Activated CD4-positive, alpha-beta T cell treated with anti-CD3 and anti-CD28 coated beads, Interleukin-2, amount 10 ng/mL, durations not matched to agents 7 days and 5 days (primary cell): Measurements from ENCODE around the gene MAPK10. TPM values are rescaled to one million over a fixed set of nuclear protein-coding genes. Genes with fewer than 3 reads are reported as not detected.

Experiments used
- CTCF ChIA-PET: fragments of 350-600 bp; sonication (Branson Sonifier 250); formaldehyde crosslinking; loops from one replicate; lab custom pipeline; 2021; ENCODE audit warnings: antibody characterized with exemption; lab: Charles Lee
- POLR2A ChIA-PET: fragments of 350-600 bp; sonication (Branson Sonifier 250); formaldehyde crosslinking; loops from one replicate; lab custom pipeline; 2021; ENCODE audit warnings: antibody characterized with exemption; lab: Charles Lee
- DNase-seq: peaks from one replicate; pipeline ENCODE4 v3.0.0-alpha.2; 2020
- H3K27ac Mint-ChIP-seq: one replicate; pipeline ENCODE4 v1.8.0; 2021; ENCODE audit warnings: mild to moderate bottlenecking, moderate library complexity, mixed read lengths
- H3K27me3 Mint-ChIP-seq: one replicate; pipeline ENCODE4 v1.8.0; 2021; ENCODE audit warnings: mixed read lengths
- H3K36me3 Mint-ChIP-seq: one replicate; pipeline ENCODE4 v1.8.0; 2021; ENCODE audit warnings: low read depth, mixed read lengths
- H3K4me1 Mint-ChIP-seq: one replicate; pipeline ENCODE4 v1.8.0; 2021; ENCODE audit warnings: mixed read lengths
- H3K4me3 Mint-ChIP-seq: one replicate; pipeline ENCODE4 v1.8.0; 2021; ENCODE audit warnings: mild to moderate bottlenecking, moderate library complexity, mixed read lengths
- H3K9me3 Mint-ChIP-seq: one replicate; pipeline ENCODE4 v1.8.0; 2021; ENCODE audit warnings: mixed read lengths
- total RNA-seq, 2 experiments: library from RNA; stranded (reverse); gene quantifications; one replicate each; pipeline ENCODE4 v1.2.3, GENCODE V29; 2021

The MAPK10 gene
- total RNA-seq, 2 experiments from 2014 or later, result not detected

GRCh38 chr4:86132468-86132867 is 227.4 kb downstream of the MAPK10 start:
- POLR2A ChIA-PET, result no interaction called here

GRCh38 chr4:86131456-86131855 is 228.4 kb downstream of the MAPK10 start:
- POLR2A ChIA-PET, result no interaction called here
- CTCF ChIA-PET, result no interaction called here
- no peak overlapping the region for H3K27ac Mint-ChIP-seq
- H3K9me3 Mint-ChIP-seq, result no peaks in the 10 kb centered on the region
- DNase-seq, result no peak
- H3K4me3 Mint-ChIP-seq, result no peak overlapping the region
- H3K4me1 Mint-ChIP-seq, result no peaks in the 10 kb centered on the region
- H3K36me3 Mint-ChIP-seq, result no peaks in the 10 kb centered on the region
- H3K27me3 Mint-ChIP-seq, result no peaks in the 10 kb centered on the region

More at GRCh38 chr4:86132468-86132867, 227.4 kb downstream of the MAPK10 start:
- Mint-ChIP-seq H3K27me3 (no peaks in the 10 kb centered on the region), H3K36me3 (no peaks in the 10 kb centered on the region), H3K27ac (no peak overlapping the region), H3K4me3 (no peak overlapping the region), H3K9me3 (no peaks in the 10 kb centered on the region), H3K4me1 (no peaks in the 10 kb centered on the region)
- DNase-seq, result no peak
- CTCF ChIA-PET, result no interaction called here

GRCh38 chr4:86130160-86130933 is 229.5 kb downstream of the MAPK10 start:
- Mint-ChIP-seq H3K27ac (no peak overlapping the region), H3K27me3 (no peaks in the 10 kb centered on the region), H3K4me3 (no peak overlapping the region), H3K9me3 (no peaks in the 10 kb centered on the region), H3K36me3 (no peaks in the 10 kb centered on the region), H3K4me1 (no peaks in the 10 kb centered on the region)
- ChIA-PET POLR2A (no interaction called here), CTCF (no interaction called here)
- DNase-seq, result no peak

GRCh38 chr4:86129546-86129945 is 230.3 kb downstream of the MAPK10 start:
- Mint-ChIP-seq H3K4me1 (no peaks in the 10 kb centered on the region), H3K4me3 (no peak overlapping the region), H3K9me3 (no peaks in the 10 kb centered on the region), H3K27ac (no peak overlapping the region), H3K27me3 (no peaks in the 10 kb centered on the region), H3K36me3 (no peaks in the 10 kb centered on the region)
- CTCF ChIA-PET, result no interaction called here
- no peak for DNase-seq
- POLR2A ChIA-PET, result no interaction called here

DNA sequence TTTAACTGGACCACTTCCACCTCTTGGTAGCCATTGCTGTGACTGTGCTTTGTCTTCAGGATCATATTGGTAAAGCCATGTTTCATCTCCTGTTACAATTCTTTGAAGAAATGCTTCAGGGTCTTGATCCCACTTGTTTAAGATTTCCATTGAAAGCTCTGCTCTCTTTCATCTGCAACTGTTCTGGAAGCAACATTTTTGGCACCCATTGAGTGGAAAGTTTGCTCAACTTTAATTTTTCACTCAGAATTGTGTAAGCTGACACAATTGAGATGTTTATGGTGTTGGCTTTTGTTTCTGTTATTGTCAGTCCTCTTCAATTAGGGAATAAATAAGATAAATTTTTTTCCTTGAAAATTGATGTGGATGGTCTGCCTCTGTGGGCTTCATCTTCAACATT is 237.4 kb downstream of the MAPK10 start:
- H3K4me1 Mint-ChIP-seq, result no peaks in the 10 kb centered on the region
- no peaks in the 10 kb centered on the region for H3K9me3 Mint-ChIP-seq
- no peak overlapping the region for H3K27ac Mint-ChIP-seq
- H3K27me3 Mint-ChIP-seq, result no peaks in the 10 kb centered on the region
- no peaks in the 10 kb centered on the region for H3K36me3 Mint-ChIP-seq
- H3K4me3 Mint-ChIP-seq, result no peak overlapping the region
- POLR2A ChIA-PET, result no interaction called here
- no peak for DNase-seq
- CTCF ChIA-PET, result no interaction called here

- Mint-ChIP-seq H3K4me1 (no peaks in the 10 kb centered on the region), H3K27ac (no peak overlapping the region), H3K36me3 (no peaks in the 10 kb centered on the region), H3K27me3 (no peaks in the 10 kb centered on the region), H3K9me3 (no peaks in the 10 kb centered on the region), H3K4me3 (no peak overlapping the region)
- ChIA-PET CTCF (no interaction called here), POLR2A (no interaction called here)
- no peak for DNase-seq
These were observed 241.1 kb downstream of the MAPK10 start for GRCh38 chr4:86118711-86119110.

- POLR2A ChIA-PET, result no interaction called here
- DNase-seq, result no peak
- no peak overlapping the region for H3K4me3 Mint-ChIP-seq
These were observed 242.0 kb downstream of the MAPK10 start for GRCh38 chr4:86117705-86118302.

DNA sequence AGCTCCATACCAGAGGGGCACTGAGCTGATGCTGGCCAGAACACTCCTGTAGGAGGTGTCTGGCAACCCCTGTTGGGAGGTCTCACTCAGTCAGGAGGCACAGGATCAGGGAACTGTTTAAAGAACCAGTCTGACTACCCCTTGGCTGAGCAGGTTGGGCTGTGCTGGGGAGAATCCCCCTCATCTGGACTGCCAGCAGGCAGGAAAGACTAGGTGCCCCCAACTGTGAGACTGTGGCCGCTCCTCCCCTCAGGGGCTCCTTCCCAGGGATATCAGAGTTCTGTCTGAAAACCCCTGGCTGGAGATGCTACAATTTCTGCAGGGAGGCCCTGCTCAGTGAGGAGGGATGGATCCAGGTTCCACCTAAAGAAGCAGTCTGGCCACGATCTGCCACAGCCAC is 245.3 kb downstream of the MAPK10 start:
- CTCF ChIA-PET, result no interaction called here
- Mint-ChIP-seq H3K27me3 (no peaks in the 10 kb centered on the region), H3K36me3 (no peaks in the 10 kb centered on the region)

More at GRCh38 chr4:86117705-86118302, 242.0 kb downstream of the MAPK10 start:
- Mint-ChIP-seq H3K27ac (no peak overlapping the region), H3K9me3 (no peaks in the 10 kb centered on the region), H3K4me1 (no peaks in the 10 kb centered on the region), H3K27me3 (no peaks in the 10 kb centered on the region), H3K36me3 (no peaks in the 10 kb centered on the region)
- CTCF ChIA-PET, result no interaction called here

GRCh38 chr4:86108834-86109233 is 251.0 kb downstream of the MAPK10 start:
- ChIA-PET CTCF (no interaction called here), POLR2A (no interaction called here)

More for the DNA sequence above, 245.3 kb downstream of the MAPK10 start:
- Mint-ChIP-seq H3K4me1 (no peaks in the 10 kb centered on the region), H3K9me3 (no peaks in the 10 kb centered on the region), H3K4me3 (no peak overlapping the region), H3K27ac (no peak overlapping the region)
- DNase-seq, result no peak
- POLR2A ChIA-PET, result no interaction called here

GRCh38 chr4:86108137-86108536 is 251.7 kb downstream of the MAPK10 start:
- H3K36me3 Mint-ChIP-seq, result no peaks in the 10 kb centered on the region
- H3K27me3 Mint-ChIP-seq, result peaks cover 2% of the 10 kb centered on the region
- H3K27ac Mint-ChIP-seq, result no peak overlapping the region
- no peaks in the 10 kb centered on the region for H3K9me3 Mint-ChIP-seq
- no peak for DNase-seq
- H3K4me3 Mint-ChIP-seq, result no peak overlapping the region
- POLR2A ChIA-PET, result no interaction called here
- CTCF ChIA-PET, result interaction anchor here (1.2 kb wide), 1 partner anchor 12 kb away, joined by 3 read pairs; no protein-coding TSS in a partner anchor
- H3K4me1 Mint-ChIP-seq, result no peaks in the 10 kb centered on the region

More at GRCh38 chr4:86108834-86109233, 251.0 kb downstream of the MAPK10 start:
- Mint-ChIP-seq H3K4me3 (no peak overlapping the region), H3K4me1 (no peaks in the 10 kb centered on the region), H3K27ac (no peak overlapping the region), H3K27me3 (peaks cover 2% of the 10 kb centered on the region), H3K9me3 (no peaks in the 10 kb centered on the region), H3K36me3 (no peaks in the 10 kb centered on the region)
- no peak for DNase-seq

GRCh38 chr4:86107112-86107511 is 252.7 kb downstream of the MAPK10 start:
- Mint-ChIP-seq H3K9me3 (no peaks in the 10 kb centered on the region), H3K27ac (no peak overlapping the region), H3K4me1 (no peaks in the 10 kb centered on the region), H3K27me3 (peaks cover 2% of the 10 kb centered on the region), H3K36me3 (no peaks in the 10 kb centered on the region), H3K4me3 (no peak overlapping the region)
- no peak for DNase-seq
- ChIA-PET CTCF (no interaction called here), POLR2A (no interaction called here)

GRCh38 chr4:86106475-86106874 is 253.4 kb downstream of the MAPK10 start:
- Mint-ChIP-seq H3K27me3 (peaks cover 2% of the 10 kb centered on the region), H3K9me3 (no peaks in the 10 kb centered on the region), H3K36me3 (no peaks in the 10 kb centered on the region), H3K4me3 (no peak overlapping the region), H3K4me1 (no peaks in the 10 kb centered on the region), H3K27ac (no peak overlapping the region)
- DNase-seq, result no peak
- POLR2A ChIA-PET, result no interaction called here
- CTCF ChIA-PET, result no interaction called here

DNA sequence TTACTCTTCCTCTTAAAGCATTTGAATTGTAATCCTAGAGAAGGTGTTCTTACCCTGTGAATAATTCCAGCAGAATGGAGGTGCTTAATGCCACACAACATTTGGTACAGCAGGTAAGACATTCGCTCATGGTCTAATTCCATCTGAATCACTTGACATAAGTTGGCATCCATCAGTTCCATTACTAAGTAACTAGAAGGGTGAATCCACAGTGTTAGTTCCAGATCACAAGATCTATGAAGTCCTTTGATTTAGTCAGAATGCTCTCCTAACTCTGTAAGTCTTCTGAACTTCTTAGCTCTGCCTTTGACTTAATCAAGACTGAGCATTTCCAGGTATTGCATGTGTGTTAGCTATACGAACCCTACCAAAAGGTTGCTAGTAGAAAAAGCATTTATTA is 258.0 kb downstream of the MAPK10 start:
- H3K9me3 Mint-ChIP-seq, result no peaks in the 10 kb centered on the region
- no peaks in the 10 kb centered on the region for H3K4me1 Mint-ChIP-seq
- H3K27ac Mint-ChIP-seq, result no peak overlapping the region
- no peaks in the 10 kb centered on the region for H3K36me3 Mint-ChIP-seq
- no peak overlapping the region for H3K4me3 Mint-ChIP-seq
- no peak for DNase-seq
- ChIA-PET CTCF (no interaction called here), POLR2A (no interaction called here)
- H3K27me3 Mint-ChIP-seq, result peaks cover 2% of the 10 kb centered on the region
